ENCODE measurements around the gene CHST2.

- no peak for TF ChIP-seq CTCF (IDR thresholded peaks at IDR 0.05; ENCODE audit: low read depth, low read length, missing input control)
- TF ChIP-seq GABPA (IDR thresholded peaks at IDR 0.05 in 1 of 2, conservative IDR thresholded peaks at IDR 0.05 in 1 of 2) = no peak
These were observed 31.6 kb downstream of the CHST2 start for GRCh38 chr3:143151004-143151731.

Measured in liver (tissue), 3 donors.